ENCODE results near the gene CPLX1.

The CPLX1 gene

GRCh38 chr4:829291-829690, 3.4 kb upstream of the CPLX1 start:
- H4K20me1 ChIP-seq (ENCODE audit: insufficient read depth, low read length, poor library complexity, severe bottlenecking): no peaks in the 10 kb centered on the region
- TF ChIP-seq EZH2phosphoT487 (IDR thresholded peaks at IDR 0.05; ENCODE audit: borderline replicate concordance): no peak
- TF ChIP-seq CTCF (conservative IDR thresholded peaks at IDR 0.05; ENCODE audit: low read length): no peak
- H2AFZ ChIP-seq (ENCODE audit: low read length): no peak overlapping the region
- no peak overlapping the region for H3K9ac ChIP-seq (ENCODE audit: low read depth, low read length, poor library complexity, severe bottlenecking)
- H3F3A ChIP-seq (ENCODE audit: low read depth): no peaks in the 10 kb centered on the region
- no peak overlapping the region for H3K4me2 ChIP-seq (ENCODE audit: low read depth, low read length, poor library complexity, severe bottlenecking)
- no peak overlapping the region for H3K4me3 ChIP-seq (ENCODE audit: low read length, poor library complexity, severe bottlenecking)
- no peaks in the 10 kb centered on the region for H3K36me3 ChIP-seq (ENCODE audit: insufficient read depth, low read length)
- no peaks in the 10 kb centered on the region for H3K79me2 ChIP-seq (ENCODE audit: insufficient read depth, low read length)
- H3K4me1 ChIP-seq (ENCODE audit: insufficient read depth, low read length, poor library complexity, severe bottlenecking): no peaks in the 10 kb centered on the region
- H3K27me3 ChIP-seq (ENCODE audit: insufficient read depth, low read length, poor library complexity, severe bottlenecking): no peaks in the 10 kb centered on the region
- no peaks in the 10 kb centered on the region for H3K9me2 ChIP-seq (replicated peaks; ENCODE audit: low read depth, low read length)
- peaks cover 25% of the 10 kb centered on the region; the same call in 1 of the 2 replicates for H3K9me3 ChIP-seq (ENCODE audit: insufficient read depth, low read depth, low read length)

DNA sequence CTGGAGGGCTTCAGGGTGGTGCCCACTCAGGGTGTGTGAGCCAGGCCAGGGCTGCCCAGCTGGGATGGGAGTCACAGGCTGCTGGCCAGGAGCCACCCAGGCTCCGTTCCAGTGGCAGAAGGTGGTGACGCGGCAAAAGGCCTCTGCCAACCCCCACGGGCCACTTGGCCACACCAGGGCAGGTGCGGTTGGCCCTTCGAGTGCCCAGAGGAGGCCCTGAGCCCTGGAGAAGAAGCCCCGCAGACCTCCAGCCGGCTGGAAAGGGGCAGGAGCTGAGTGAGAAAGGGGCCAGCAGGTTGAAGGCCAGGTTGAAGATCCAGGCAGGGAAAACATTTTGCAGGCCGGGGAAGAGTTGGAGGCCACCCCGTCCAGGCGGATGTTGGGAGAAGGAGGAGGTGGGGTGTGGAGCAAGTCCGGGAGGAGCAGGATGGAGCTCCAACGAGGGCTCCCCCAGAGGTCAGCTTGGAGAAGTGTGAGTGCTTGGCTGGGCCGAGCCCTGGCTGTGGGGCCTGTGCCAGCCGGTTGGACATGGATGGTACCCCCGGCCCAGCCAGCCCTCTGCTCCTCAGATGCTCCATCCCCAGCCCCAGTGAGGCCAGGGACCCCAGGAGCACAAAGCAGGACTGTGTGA, 2.8 kb upstream of the CPLX1 start:
- H2AFZ ChIP-seq (ENCODE audit: low read length): no peak overlapping the region
- H3K9ac ChIP-seq (ENCODE audit: low read depth, low read length, poor library complexity, severe bottlenecking): no peak overlapping the region
- H3K9me3 ChIP-seq (ENCODE audit: insufficient read depth, low read depth, low read length): peaks cover 25% of the 10 kb centered on the region; the same call in 1 of the 2 replicates
- no peak overlapping the region for H3K4me3 ChIP-seq (ENCODE audit: low read length, poor library complexity, severe bottlenecking)
- no peaks in the 10 kb centered on the region for H3K36me3 ChIP-seq (ENCODE audit: insufficient read depth, low read length)
- no peaks in the 10 kb centered on the region for H3K9me2 ChIP-seq (replicated peaks; ENCODE audit: low read depth, low read length)
- no peaks in the 10 kb centered on the region for H3K27me3 ChIP-seq (ENCODE audit: insufficient read depth, low read length, poor library complexity, severe bottlenecking)
- H4K20me1 ChIP-seq (ENCODE audit: insufficient read depth, low read length, poor library complexity, severe bottlenecking): no peaks in the 10 kb centered on the region
- H3F3A ChIP-seq (ENCODE audit: low read depth): no peaks in the 10 kb centered on the region
- TF ChIP-seq CTCF (conservative IDR thresholded peaks at IDR 0.05; ENCODE audit: low read length): no peak
- TF ChIP-seq EZH2phosphoT487 (IDR thresholded peaks at IDR 0.05; ENCODE audit: borderline replicate concordance): no peak
- H3K79me2 ChIP-seq (ENCODE audit: insufficient read depth, low read length): no peaks in the 10 kb centered on the region
- no peak overlapping the region for H3K4me2 ChIP-seq (ENCODE audit: low read depth, low read length, poor library complexity, severe bottlenecking)
- no peaks in the 10 kb centered on the region for H3K4me1 ChIP-seq (ENCODE audit: insufficient read depth, low read length, poor library complexity, severe bottlenecking)

DNA sequence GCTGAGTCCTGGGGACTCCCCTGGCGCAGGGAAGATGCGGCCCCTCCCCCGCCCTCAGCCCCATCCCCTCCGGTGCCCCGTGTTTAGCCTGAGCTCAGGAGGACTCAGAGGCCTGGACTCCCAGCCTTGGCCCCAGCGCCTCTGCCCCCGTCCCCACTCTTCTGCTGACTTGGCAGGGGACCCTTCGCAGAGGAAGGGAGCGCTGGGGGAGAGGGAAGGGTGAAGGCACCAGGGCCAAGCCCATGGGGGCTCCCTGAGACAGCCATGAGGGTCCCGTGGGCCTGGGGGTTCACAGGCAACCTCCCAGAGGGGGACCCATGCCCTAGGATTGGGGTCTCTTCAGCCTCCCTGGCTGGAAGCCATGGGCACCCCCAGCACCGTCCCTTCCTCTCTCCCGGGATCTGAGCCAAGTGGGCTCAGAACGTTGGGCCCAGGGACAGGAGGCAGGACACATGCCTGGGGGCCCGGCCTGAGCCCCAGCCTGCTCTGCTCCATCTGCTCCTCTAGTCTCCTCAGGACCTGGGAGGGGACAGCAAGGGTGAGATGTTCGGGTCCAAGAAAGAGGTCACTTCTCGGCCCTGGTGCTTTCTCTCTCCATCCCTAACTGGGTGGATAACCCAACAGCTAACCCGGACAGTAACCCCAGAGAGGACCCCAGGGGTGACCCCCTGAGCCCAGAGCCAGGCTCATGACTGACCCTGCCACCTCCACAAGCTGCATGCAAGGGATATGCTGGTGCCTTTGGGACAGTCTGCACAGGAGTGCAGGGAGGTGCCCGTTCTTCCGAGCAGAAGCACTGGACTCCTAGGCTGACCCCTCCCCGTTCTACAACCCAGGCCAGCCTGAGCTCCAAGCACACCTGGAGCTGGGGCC, 1.5 kb upstream of the CPLX1 start:
- TF ChIP-seq CTCF (conservative IDR thresholded peaks at IDR 0.05; ENCODE audit: low read length) (no peak), EZH2phosphoT487 (IDR thresholded peaks at IDR 0.05; ENCODE audit: borderline replicate concordance) (no peak)
- Histone ChIP-seq H3K9ac (ENCODE audit: low read depth, low read length, poor library complexity, severe bottlenecking) (no peak overlapping the region), H3K36me3 (ENCODE audit: insufficient read depth, low read length) (no peaks in the 10 kb centered on the region), H3K79me2 (ENCODE audit: insufficient read depth, low read length) (no peaks in the 10 kb centered on the region), H3K4me3 (ENCODE audit: low read length, poor library complexity, severe bottlenecking) (no peak overlapping the region), H3K9me3 (ENCODE audit: insufficient read depth, low read depth, low read length) (peaks cover 14% of the 10 kb centered on the region; the same call in 1 of the 2 replicates), H4K20me1 (ENCODE audit: insufficient read depth, low read length, poor library complexity, severe bottlenecking) (no peaks in the 10 kb centered on the region), H3K9me2 (replicated peaks; ENCODE audit: low read depth, low read length) (no peaks in the 10 kb centered on the region), H3F3A (ENCODE audit: low read depth) (no peaks in the 10 kb centered on the region), H3K4me1 (ENCODE audit: insufficient read depth, low read length, poor library complexity, severe bottlenecking) (no peaks in the 10 kb centered on the region), H3K27me3 (ENCODE audit: insufficient read depth, low read length, poor library complexity, severe bottlenecking) (no peaks in the 10 kb centered on the region), H2AFZ (ENCODE audit: low read length) (no peak overlapping the region), H3K4me2 (ENCODE audit: low read depth, low read length, poor library complexity, severe bottlenecking) (no peak overlapping the region)
